BE2C (cell line): ENCODE measurements around the gene TMEM129.

ENCODE experiments used
- DNase-seq: peaks from one replicate; pipeline ENCODE4 v3.0.0-alpha.2; 2020
- H3K27me3 ChIP-seq: fragments of 250-450 bp; sonication (Bioruptor Pico); 2 replicates; pipeline ENCODE4 v1.5.1; 2020; ENCODE audit warnings: mild to moderate bottlenecking
- H3K36me3 ChIP-seq: fragments of 250-450 bp; sonication (Bioruptor Pico); 2 replicates; pipeline ENCODE4 v1.5.1; 2020; ENCODE audit warnings: mild to moderate bottlenecking
- H3K4me1 ChIP-seq: fragments of 250-450 bp; sonication (Bioruptor Pico); 2 replicates; pipeline ENCODE4 v1.5.1; 2020
- H3K4me3 ChIP-seq: 2 replicates; pipeline ENCODE4 v1.5.1; 2011; ENCODE audit warnings: low read depth, low read length
- H3K9me3 ChIP-seq: fragments of 250-450 bp; sonication (Bioruptor Pico); 2 replicates; pipeline ENCODE4 v1.5.1; 2020
- TF ChIP-seq, protein P1 (sequence below): IDR thresholded peaks from 2 replicates; pipeline ENCODE4 v1.5.1; 2012; ENCODE audit warnings: mild to moderate bottlenecking, low read depth, low read length

TMEM129 gene

DNA sequence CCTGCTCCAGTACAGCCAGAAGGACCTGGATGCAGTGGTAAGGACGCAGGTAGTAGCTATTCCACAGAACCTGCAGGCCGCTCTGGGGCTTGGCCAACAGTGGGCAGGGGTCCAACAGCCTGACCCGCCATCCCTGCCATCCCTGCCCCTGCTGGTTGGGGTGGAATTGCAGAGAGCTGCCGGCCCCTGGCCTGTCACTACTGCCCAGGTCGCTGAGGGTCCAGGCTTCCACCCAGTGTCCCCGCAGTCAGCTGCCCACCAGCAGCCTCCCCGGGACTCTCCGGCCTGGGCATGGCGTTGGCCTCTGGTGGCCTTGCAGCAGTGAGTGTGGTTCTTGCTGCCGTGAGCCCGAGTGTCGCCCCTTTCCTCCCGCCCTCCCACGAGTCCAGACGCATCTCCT is 16.5 kb upstream of the TMEM129 start:
- Histone ChIP-seq H3K36me3 (peaks cover 83% of the 10 kb centered on the region), H3K4me3 (no peak overlapping the region), H3K4me1 (no peaks in the 10 kb centered on the region), H3K9me3 (no peaks in the 10 kb centered on the region; the same call in 1 of the 2 replicates), H3K27me3 (no peaks in the 10 kb centered on the region)
- DNase-seq = no peak
- TF ChIP-seq, protein P1, sequence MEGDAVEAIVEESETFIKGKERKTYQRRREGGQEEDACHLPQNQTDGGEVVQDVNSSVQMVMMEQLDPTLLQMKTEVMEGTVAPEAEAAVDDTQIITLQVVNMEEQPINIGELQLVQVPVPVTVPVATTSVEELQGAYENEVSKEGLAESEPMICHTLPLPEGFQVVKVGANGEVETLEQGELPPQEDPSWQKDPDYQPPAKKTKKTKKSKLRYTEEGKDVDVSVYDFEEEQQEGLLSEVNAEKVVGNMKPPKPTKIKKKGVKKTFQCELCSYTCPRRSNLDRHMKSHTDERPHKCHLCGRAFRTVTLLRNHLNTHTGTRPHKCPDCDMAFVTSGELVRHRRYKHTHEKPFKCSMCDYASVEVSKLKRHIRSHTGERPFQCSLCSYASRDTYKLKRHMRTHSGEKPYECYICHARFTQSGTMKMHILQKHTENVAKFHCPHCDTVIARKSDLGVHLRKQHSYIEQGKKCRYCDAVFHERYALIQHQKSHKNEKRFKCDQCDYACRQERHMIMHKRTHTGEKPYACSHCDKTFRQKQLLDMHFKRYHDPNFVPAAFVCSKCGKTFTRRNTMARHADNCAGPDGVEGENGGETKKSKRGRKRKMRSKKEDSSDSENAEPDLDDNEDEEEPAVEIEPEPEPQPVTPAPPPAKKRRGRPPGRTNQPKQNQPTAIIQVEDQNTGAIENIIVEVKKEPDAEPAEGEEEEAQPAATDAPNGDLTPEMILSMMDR = no peak

DNA sequence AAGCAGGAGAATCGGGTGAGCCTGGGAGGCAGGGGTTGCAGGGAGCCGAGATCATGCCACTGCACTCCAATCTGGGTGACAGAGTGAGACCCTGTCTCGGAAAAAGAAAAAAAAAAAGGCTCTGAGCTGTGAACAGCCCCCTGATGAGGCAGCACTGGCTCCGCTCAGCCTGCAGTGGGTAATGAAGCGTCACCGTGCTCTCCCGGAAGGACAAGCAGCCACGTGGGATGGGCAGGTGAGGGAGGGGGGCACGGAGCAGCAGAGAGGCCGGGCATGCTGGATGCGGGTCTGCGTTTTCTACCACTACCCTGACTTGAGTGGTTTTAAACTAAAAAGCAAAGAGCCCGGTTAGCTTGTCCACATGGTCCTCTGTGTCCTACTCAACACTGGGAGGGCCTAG is 15.7 kb upstream of the TMEM129 start:
- H3K9me3 ChIP-seq = no peaks in the 10 kb centered on the region; the same call in 1 of the 2 replicates
- DNase-seq = no peak
- TF ChIP-seq, protein P1 = no peak
- no peak overlapping the region for H3K4me3 ChIP-seq
- H3K4me1 ChIP-seq = no peaks in the 10 kb centered on the region
- peaks cover 88% of the 10 kb centered on the region for H3K36me3 ChIP-seq
- H3K27me3 ChIP-seq = no peaks in the 10 kb centered on the region

DNA sequence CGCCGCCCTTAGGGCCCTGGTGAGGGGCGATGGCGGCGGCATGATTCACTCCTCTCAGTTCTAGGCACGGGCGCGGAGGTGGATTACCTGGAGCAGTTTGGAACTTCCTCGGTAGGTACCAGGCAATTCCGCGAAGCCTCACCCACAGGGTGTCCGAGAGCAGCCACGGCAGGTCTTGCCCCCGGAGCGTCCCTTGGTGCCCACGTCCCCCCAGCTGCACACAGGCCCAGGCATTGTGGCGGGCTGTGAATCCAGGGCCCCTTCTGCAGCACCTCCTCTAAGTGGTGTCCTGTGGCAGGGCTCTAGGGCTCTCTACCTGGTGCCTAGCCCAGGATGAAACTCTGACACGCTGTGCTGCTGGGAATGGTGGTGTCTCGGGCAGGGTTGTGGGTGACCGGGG is 14.1 kb upstream of the TMEM129 start:
- no peak for DNase-seq
- Histone ChIP-seq H3K4me1 (no peaks in the 10 kb centered on the region), H3K4me3 (no peak overlapping the region), H3K36me3 (peaks cover 87% of the 10 kb centered on the region), H3K27me3 (no peaks in the 10 kb centered on the region), H3K9me3 (no peaks in the 10 kb centered on the region; the same call in 1 of the 2 replicates)
- TF ChIP-seq, protein P1 = no peak

DNA sequence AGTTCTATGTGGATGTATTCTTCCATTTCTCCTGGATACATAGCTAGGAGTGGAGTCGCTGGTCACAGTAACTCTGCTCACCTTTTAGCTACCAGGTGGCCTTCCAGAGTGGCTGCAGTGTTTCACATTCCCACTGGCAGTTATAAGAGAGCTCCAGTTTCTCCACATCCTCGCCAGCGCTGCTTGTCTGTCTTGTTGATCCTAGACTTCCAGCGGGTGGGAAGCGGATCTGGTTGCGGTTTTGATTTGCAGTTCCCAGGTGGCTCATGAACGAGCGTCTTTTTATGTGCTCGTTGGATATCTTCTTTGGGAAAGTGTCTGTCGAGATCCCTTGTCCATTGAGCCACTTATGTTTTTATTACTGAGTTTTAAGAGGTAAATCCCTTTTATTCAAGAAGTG is 11.8 kb upstream of the TMEM129 start:
- Histone ChIP-seq H3K4me1 (peaks cover 2% of the 10 kb centered on the region; the same call in 1 of the 2 replicates), H3K4me3 (no peak overlapping the region), H3K9me3 (no peaks in the 10 kb centered on the region), H3K27me3 (no peaks in the 10 kb centered on the region), H3K36me3 (peaks cover 89% of the 10 kb centered on the region)
- no peak for DNase-seq
- TF ChIP-seq, protein P1 = no peak

DNA sequence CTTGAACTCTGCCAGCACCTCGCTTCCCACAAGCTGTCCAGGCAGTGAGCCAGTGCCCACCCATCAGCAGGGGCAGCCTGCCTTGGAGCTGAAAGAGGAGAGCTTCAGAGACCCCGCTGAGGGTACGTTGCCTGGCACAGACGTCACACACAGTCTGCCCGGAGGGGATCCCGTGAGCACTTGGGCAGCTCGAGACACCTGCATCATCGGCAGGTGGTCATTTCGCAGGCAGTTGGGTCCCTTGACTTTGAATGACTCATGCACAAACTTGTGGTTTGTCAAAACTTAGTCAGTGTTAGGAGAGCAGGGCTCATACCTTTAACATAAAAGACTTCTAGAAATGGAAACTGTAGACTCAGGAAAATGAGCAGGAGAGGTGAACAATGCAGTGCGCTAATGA is 10.1 kb upstream of the TMEM129 start:
- H3K4me1 ChIP-seq = peaks cover 2% of the 10 kb centered on the region; the same call in 1 of the 2 replicates
- H3K9me3 ChIP-seq = no peaks in the 10 kb centered on the region
- no peak for DNase-seq
- H3K27me3 ChIP-seq = no peaks in the 10 kb centered on the region
- TF ChIP-seq, protein P1 = no peak
- H3K36me3 ChIP-seq = peaks cover 90% of the 10 kb centered on the region
- no peak overlapping the region for H3K4me3 ChIP-seq

DNA sequence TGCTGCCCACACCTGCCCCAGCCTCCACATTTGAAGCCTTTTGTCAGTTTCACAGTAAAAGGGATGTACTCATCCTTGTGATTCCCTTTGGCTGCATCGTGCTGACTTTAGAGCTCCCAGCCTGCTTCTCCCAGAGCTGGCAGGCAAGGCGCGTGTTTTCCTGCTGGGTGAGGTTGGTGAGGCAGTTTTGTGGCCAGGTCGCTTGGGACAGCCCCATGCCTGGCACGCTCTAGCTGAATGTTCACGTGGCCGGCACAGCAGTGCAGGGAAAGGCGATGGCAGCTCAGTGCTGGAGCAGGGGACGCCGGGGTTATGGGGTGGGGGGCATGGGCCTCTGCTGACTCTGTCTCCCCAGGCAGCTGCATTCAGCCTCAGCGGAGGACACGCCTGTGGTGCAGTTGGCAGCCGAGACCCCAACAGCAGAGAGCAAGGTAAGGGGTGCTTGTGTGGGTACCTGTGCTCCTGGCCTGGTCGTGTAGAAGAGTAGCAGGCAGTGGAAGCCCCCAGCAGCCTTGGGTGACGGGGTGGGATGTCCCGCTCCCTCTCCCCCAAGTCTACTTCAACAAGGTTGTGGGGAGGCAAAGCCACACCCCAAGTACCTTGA is 9.5 kb upstream of the TMEM129 start:
- no peak for DNase-seq
- Histone ChIP-seq H3K27me3 (no peaks in the 10 kb centered on the region), H3K9me3 (no peaks in the 10 kb centered on the region), H3K4me1 (peaks cover 2% of the 10 kb centered on the region; the same call in 1 of the 2 replicates), H3K36me3 (peaks cover 90% of the 10 kb centered on the region), H3K4me3 (no peak overlapping the region)
- TF ChIP-seq, protein P1 = no peak
